ENCODE results near the gene DDX39B.
A peak's percentile ranks its signal among the peaks of the same experiment; 100 is the strongest.
"Not testable (repeated sequence)": the region's sequence is repeated elsewhere in the genome, so short reads cannot be mapped to it uniquely, and the experiment has no call there.

Gene DDX39B

DNA sequence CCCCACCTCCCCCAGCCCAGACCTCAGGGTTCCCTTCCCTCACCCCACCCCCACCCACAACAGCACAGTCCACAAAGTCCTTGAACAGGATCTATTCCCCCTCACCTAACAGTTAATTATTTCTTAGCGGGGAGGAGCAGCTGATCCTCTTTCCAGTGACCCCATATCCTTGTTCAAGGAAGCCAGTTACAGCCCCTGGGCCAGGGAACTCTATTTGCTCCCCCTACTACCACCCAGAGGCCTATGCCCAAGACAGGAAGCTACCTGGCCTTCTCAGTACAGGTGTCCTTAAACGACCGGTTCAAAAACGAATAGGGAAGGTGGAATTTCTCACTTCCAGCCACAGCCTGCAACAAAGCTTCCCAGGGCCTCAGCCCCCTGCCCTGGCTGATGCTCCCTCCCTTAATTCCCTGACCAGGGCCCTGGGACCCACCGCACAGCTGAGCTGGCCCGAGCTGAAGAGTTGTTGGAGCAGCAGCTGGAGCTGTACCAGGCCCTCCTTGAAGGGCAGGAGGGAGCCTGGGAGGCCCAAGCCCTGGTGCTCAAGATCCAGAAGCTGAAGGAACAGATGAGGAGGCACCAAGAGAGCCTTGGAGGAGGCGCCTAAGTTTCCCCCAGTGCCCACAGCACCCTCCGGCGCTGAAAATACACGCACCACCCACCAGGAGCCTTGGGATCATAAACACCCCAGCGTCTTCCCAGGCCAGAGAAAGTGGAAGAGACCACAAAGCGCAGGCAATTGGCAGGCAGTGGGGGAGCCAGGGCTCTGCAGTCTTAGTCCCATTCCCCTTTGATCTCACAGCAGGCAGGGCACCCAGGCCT lies 12.3 kb downstream of the DDX39B start:
- DNase-seq (ENCODE audit: low read depth in 2 of 2), result no peak

DNA sequence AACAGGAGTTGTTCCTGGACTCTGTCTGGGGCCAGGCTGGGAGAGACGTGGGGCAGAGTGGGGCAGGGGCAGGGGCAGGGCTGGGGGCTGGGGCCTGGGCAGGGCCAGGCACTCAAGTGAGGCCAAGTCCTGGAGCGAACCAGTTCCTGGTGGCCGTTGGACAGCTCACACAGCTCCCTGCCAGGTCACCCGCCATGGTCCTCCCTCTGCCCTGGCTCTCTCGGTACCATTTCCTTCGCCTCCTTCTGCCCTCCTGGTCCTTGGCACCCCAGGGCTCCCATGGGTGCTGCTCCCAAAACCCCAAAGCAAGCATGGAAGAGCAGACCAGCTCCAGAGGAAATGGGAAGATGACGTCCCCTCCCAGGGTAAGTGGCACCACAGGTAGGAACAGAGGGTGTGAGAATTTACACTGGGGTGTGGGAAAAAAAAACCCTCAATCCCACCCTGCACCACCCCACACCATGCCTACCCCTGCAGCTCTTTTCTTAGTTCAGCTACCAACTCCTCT lies 12.9 kb downstream of the DDX39B start, which contains the start of gene MCCD1:
MCCD1 (plus strand) TSS at position 142 of the 508 bp plus-strand sequence; CDS start at position 195, 53 bp downstream.
- DNase-seq (ENCODE audit: low read depth in 2 of 2), result no peak

DNA sequence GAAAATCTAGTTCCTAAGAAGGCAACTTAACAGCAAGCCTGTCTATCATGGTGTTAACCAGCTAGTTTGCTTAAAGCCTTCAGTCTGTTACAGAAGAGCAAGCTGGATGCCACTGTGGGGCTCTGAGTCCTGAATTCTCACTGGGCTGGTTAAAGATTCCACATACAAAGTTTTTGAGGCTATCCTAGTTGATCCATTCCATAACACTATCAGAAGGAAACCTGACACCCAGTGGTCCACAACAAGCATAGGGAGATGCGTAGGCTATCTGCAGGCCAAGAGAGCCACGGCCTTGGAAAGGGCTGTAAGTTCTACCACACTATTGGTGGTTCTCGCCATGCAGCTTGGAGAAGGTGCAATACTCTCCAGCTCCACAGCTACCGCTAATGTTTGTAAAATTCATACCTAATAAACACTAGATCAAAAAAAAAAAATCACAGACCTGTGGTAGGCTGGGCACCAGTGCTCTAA lies 13.5 kb downstream of the DDX39B start:
- DNase-seq (ENCODE audit: low read depth in 2 of 2), result no peak

DNA sequence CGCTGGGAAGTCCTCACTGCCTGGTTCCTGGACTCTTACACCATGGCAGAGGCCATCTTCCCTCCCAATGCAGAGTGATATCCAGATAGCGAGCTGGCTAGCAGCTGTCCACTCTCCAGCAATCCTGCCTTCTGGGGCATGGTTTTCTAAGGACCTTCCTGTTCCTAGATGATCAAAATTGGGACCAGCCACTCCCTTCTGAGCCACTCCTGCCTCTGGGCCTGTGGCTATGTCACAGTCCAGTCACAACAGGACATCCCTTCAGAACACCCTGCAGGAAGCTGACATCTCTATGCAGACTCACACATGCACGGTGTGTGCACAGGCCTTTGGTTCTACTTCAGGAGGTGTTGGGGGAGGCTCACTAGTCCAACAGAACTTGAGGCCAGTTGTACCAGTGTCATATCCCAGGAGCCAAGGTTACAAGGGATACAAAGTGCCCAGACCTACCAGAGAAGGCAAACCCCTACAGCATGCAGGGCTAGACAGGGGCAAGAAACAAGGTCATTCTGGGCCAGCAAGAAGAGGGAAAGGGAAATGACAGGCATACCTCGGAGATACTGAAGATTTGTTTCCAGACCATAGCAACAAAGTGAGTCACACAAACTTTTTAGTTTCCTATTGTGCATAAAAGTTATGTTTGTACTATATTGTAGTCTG lies 15.7 kb downstream of the DDX39B start:
- DNase-seq (ENCODE audit: low read depth in 2 of 2), result no peak

DNA sequence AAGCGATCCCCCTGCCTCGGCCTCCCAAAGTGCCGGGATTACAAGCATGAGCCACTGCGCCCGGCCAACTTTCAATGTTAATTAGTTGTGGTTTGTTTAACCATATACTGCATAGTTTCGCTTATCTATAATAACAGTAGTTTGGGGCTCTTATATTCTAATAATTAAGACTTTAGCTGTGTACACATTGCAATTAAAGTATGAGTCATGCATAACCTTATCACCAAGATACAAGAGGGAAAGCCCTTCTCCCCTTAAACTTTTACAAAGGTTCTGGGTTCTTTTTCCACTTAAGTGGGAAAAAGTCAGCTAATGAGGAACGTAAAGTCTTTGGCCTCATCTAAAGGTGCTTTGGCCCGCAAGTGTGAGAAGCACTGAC lies 16.3 kb downstream of the DDX39B start:
- DNase-seq (ENCODE audit: low read depth in 2 of 2), result no peak

DNA sequence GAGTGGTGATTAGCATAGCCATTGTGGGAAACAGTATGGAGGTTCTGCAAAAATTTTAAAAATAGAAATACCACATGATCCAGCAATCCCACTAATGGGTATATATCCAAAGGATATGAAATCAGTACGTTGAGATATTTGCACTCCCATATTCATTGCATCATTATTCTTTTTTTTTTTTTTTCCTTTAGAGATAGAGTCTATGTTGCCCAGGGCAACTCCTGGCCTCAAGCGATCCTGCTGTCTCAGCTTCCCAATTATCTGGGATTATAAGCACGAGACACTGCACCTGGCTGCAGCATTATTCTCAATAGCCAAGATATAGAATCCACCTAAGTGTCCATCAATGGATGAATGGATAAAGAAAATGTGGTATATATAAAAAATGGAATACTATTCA lies 20.0 kb downstream of the DDX39B start:
- no peak for DNase-seq (ENCODE audit: low read depth in 2 of 2)

DNA sequence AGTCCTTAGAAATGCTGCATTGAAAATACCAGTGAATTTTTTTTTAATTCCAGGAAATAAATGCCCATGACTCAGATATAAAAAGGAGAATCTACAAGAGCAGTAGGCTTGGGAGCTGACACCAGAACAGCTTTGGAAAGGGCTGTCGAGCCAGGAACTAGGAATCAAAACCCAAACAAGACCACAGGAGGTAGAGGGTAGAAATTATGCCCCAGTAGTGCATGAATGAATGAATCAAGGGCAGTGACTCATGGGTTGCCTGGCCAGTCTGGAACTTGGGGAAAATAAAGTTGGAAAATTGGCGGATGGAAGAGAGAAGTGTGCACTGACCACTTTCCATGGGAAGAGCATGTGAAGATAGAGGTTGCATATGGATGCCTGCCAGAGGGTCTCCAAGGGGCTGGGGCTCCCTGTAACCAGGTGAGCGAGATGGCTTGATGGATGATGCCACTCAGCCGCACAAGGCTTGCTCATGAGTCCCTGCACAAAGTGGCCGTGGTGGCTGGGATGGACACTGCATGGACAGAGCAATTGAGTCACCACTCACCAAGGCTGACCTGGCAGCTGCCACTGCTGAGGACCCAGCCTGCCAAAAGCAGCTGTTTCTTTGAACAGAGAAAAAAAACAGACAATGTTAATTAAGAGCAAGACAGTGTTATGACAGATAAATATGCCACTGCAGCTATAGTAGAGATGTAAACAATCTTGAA lies 28.2 kb downstream of the DDX39B start:
- no peak for DNase-seq (ENCODE audit: low read depth in 2 of 2)

DNA sequence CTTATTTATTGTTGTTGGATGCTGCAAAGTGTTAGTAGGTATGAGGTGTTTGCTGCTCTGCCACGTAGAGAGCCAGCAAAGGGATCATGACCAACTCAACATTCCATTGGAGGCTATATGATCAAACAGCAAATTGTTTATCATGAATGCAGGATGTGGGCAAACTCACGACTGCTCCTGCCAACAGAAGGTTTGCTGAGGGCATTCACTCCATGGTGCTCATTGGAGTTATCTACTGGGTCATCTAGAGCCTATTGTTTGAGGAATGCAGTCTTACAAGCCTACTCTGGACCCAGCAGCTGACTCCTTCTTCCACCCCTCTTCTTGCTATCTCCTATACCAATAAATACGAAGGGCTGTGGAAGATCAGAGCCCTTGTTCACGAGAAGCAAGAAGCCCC lies 31.8 kb downstream of the DDX39B start:
- no peak for DNase-seq (ENCODE audit: low read depth in 2 of 2)

DNA sequence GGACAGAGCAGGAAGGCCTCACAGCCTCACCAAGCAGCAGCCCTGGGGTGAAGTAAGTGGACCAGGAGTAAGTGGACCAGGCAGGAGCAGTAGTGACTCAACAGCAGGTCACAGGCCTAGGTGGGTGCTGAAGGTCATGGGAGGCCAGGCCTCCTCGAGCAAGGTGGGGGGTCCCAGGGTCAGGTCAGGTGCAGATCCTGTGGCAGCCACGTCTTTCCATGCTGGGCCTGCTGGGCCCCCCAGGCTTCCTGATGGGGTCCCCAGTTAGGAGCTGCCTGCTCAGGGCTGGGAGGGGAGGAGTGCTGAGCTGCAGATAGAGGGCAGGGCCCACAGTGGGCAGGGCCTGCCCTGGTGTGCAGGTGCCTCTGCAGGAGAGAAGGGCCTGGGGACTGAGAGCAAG lies 32.8 kb downstream of the DDX39B start:
- not testable (repeated sequence) for DNase-seq (ENCODE audit: low read depth in 2 of 2)

DNA sequence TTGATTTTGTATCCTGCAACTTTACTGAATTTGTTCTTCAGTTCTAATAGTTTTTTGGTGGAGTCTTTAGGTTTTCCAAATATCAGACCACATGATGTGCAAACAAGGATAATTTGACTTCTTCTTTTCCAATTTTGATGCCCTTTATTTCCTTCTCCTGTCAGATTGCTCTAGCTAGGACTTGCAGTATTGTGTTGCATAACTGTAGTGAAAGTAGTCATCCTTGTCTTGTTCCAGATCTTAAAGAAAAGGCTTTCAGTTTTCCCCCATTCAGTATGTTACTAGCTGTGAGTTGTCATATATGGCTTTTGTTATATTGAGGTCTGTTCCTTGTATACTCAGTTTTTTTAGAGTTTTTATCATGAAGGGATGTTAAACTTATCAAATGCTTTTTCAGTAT lies 39.2 kb downstream of the DDX39B start:
- no peak for DNase-seq (ENCODE audit: low read depth in 2 of 2)

DNA sequence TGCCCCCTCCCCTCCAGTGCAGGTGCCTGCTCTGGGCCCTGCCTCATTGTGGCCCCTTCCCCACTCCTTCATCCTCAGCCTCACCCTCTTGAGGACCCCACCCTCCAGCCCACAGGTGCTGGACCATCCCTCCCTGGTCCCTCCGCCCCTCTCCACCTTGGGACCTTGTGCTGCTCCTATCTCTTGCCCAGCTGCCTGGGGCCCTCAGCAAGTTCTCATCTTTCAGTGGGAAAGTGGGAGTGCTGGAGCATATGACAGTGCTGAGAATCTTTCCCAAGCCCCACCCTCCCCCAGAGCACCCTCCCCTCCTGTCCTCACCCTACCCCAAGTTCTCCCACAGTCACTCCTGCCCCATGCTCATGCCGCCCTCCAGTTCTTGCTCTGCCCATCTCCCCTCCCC lies 42.2 kb downstream of the DDX39B start:
- not testable (repeated sequence) for DNase-seq (ENCODE audit: low read depth in 2 of 2)

DNA sequence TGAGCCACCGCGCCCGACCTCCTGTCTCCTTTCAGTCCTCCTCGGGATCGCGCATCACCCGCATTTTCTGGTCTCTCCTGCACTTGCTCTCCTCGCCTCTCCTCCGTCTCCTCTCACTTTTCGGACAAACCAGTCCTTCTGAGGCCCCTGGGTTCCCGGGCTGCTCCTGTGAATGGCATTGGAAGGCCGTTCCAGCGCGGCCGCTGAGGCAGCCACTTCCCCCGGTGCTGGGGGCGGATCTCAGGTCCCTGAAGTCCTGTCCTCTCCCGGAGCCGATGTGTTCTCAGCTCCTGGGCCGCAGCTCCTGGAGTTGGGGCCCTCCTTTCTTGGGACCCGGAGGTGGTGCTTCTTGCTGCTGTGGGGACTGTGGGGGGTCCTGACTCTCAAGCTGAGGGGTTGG lies 43.1 kb downstream of the DDX39B start:
- no peak for DNase-seq (ENCODE audit: low read depth in 2 of 2)

DNA sequence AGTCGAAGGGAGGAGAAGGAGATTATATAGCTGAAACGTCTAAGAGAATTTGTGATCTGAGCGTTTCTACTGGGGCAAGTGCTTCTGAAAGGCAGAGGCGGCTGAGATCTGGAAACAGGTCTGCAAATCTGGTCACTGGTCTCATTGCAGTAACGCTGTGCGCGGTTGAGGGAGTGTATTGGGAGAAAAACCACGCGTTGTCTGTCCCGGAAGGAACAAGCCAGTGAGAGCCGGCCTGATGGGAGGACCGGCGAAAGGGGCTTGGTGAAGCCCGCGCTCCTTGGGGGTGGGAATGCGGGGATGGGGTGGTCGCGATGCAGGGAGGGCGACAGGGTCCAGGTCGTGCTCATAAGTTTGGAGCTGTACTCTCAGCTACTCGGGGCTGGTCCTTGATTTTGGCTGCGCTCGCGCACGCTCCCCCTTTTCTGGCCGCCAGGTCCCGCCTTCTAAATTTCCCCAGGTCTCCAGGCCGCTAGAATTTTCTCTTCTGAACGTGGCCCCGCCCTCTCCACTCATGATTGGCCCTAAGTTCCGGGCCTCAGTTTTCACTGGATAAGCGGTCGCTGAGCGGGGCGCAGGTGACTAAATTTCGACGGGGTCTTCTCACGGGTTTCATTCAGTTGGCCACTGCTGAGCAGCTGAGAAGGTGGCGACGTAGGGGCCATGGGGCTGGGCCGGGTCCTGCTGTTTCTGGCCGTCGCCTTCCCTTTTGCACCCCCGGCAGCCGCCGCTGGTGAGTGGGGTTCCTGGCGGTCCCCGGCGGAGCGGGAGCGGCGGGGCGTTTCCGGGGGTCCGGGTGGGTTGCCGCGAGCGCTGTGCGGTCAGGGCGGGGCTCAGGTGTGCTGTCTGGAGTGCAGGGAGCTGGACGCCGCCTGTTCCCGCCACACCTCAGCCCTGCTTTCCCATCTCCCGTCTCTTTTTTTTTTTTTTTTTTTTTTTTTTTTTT lies 44.0 kb downstream of the DDX39B start, which contains the start of gene MICB:
MICB (plus strand) TSS at position 615 of the 946 bp plus-strand sequence; CDS start at position 664, 49 bp downstream.
- peak; percentile 69 to 84 for DNase-seq (ENCODE audit: low read depth in 2 of 2)

DNA sequence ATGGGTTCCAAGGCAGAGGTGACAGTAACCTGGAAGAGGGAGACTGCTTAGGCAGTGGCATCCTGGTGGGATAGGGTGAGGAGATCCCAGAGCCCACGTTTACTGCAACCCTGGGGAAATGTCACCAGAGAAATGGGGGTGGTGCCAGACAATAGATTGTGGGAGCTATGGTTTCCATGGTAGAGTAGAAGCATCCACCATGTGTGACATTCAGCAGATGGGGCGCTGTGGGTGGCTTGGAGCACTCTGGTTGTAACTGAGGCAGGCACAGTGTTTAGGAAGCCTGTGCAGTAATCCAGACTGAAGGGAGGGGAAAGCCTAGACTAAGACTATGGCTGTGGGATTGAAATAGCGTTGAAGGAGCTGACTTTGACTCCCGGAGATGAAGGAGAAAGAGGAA lies 45.0 kb downstream of the DDX39B start:
- not testable (repeated sequence) for DNase-seq (ENCODE audit: low read depth in 2 of 2)

DNA sequence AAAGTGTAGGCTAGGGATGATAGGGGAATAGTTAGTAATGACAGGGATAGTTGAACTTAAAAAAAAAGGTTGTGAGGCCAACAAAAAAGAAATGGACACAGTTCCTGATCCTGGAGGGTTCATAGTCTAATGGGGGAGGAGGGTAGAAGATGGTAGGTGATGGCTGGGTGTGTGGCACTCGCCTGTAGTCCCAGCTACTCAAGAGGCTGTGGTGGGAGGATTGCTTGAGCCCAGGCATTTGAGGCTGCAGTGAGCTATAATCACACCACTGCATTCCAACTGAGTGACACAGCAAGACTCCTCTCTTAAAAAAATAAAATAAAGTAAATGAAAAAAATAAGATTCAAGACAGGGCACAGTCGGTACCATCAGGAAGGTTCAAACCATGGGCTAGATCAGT lies 46.2 kb downstream of the DDX39B start:
- no peak for DNase-seq (ENCODE audit: low read depth in 2 of 2)

DNA sequence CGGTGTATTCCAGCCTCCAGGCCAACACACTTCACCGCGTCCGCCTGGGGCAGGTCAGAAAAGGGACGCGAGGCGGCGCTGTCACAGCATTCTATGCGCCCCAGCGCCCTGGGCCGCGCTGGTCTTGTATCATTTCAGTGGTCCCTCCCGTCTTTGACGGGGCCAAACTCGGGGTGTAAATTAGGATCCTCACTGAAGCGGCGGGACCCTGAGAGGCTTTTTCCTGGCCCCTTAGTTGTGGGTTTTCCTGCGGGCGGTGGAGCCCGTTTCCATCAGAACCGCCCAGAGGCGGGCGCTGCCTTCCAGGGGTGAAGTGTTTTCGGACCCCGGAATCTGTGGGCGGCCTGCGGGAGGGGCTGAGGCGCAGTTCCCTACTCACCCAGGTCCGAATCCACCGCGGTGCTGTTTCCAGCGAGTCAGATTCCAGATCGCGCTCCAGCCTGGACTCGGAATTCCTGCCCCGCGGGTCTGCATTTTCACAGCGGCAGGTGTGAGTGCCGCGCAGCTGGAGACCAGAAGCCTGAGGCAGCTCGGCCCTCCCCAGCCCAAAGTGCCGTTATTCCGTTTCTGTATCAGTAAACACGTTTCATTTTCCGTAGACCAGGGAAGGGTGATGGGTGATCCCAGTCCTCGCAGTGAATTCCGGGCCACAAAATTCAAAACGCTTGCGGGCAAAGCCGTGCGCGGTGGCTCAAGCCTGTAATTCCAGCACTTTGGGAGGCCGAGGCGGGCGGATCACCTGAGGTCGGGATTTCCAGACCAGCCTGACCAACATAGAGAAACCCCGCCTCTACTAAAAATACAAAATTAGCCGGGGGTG lies 47.7 kb downstream of the DDX39B start:
- DNase-seq (ENCODE audit: low read depth in 2 of 2), result peak; percentile 52 to 70

DNA sequence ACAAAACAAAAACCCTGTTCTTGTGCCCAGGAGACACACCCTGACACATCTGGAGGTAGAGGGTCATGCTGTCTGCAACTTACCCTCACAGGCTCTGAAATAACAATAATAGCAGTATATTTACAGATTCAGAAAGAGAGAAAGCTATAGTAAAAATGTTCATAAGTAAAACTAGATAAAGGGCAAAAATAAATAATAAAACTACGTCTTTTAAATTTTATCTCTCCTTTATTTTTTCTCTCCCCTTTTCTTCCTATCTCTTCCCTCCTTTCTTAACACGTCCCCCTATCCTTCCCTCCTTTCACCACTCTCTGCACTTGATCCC lies 48.3 kb downstream of the DDX39B start:
- DNase-seq (ENCODE audit: low read depth in 2 of 2), result not testable (repeated sequence)

DNA sequence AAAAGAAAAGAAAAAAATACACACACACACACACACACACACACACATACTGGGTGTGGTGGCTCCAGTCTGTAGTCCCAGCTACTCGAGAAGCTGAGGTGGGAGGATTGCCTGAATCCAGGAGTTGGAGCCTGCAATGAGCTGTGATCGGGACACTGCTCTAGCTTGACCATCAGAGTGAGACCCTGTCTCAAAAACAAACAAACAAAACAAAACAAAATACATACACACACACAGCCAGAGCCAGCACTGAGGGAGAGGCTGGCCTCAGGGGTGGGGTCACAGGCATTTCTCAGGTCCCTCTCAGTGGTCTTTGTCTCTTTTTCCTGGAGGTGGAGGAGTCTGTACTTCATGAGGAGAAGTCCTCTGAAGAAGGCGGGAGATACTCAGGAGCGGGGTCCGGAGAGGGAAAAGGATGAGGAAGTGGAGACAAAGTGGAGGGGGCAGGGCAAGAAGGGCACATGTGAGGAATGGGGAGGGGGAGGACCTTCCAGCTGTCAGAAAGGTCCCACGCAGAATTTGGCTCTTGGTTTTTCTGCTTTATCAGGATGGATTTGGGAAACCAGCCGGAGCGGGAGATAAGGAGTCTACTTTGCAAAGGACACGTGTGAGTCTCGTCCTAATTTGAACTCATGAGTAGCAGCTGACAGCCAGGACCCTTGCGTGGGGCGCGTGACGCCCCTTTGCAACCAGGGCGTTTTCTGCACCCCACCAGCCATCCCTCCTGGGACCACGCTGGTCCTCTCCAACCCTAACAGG lies 51.5 kb downstream of the DDX39B start:
- DNase-seq (ENCODE audit: low read depth in 2 of 2), result no peak

DNA sequence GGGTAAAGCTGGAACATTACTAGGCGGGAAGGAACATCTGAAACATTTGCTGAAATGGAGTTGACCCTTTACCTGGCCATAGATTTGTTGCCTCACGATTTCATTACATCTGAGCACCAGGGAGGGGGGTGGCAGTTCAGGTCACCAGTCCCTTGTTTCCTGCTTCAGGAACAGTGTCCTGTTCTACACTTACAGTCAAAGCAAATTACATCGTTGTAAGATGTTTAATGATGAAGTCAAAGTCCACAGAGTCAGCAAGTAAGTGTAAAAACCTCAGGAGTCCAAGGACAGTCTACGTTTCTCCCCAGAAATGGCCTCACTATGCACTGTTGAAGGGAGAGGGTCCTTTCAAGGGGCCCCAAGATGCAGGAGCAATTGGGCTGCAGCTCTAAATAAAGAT lies 52.7 kb downstream of the DDX39B start:
- DNase-seq (ENCODE audit: low read depth in 2 of 2), result no peak

DNA sequence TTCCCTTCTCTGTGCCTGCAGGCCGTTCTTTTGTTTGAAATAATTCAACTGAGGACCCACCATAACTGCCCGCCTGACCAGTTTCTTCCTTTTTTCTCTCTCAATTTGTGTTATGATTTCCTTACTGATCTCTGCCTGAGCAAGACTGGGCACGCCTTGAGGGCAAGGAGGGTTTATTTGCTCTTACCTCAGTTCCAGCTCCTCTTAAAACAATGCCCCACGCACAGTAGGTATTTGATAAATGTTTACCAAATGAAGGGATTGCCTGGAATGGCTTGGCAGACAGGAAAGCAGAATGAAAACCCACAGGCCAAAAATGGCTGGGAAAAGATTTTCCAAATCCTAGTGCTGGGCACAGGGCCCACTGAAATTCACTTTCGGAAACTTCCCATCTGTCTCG lies 54.1 kb downstream of the DDX39B start:
- DNase-seq (ENCODE audit: low read depth in 2 of 2), result not testable (repeated sequence)

Data from stimulated activated CD4-positive, alpha-beta T cell treated with anti-CD3 and anti-CD28 coated beads, Interleukin-12 subunit alpha, Interleukin-12 subunit beta, amount 100 ng/mL, for 24 hours (primary cell).